Calu3 (cell line): ENCODE data around the gene FLT3LG. TPM values are rescaled to one million over a fixed set of nuclear protein-coding genes. Genes with fewer than 3 reads are reported as not detected.
A peak's percentile ranks its signal among the peaks of the same experiment; 100 is the strongest.

ENCODE experiments used
- BruUV-seq: library from RNA; stranded (reverse); fragments of 400-500 nt; replicated peaks from 2 replicates; lab custom pipeline; 2021; lab: Mats Ljungman, UMichigan
- CTCF ChIA-PET: fragments of 300-600 bp; sonication (Branson Sonifier 250); formaldehyde crosslinking; loops from one replicate; lab custom pipeline; 2022; ENCODE audit warnings: antibody characterized with exemption; lab: Charles Lee
- DNase-seq: peaks from one replicate; pipeline ENCODE4 v3.0.0; 2022
- H3K27ac Mint-ChIP-seq: one replicate; pipeline ENCODE4 v1.8.0; 2022; ENCODE audit warnings: mixed read lengths; ENCODE audit not compliant: unreplicated experiment
- H3K27me3 Mint-ChIP-seq: one replicate; pipeline ENCODE4 v1.8.0; 2022; ENCODE audit warnings: mixed read lengths; ENCODE audit not compliant: unreplicated experiment
- H3K36me3 Mint-ChIP-seq: one replicate; pipeline ENCODE4 v1.8.0; 2022; ENCODE audit warnings: mild to moderate bottlenecking, moderate library complexity, mixed read lengths; ENCODE audit not compliant: insufficient read depth, unreplicated experiment
- H3K4me1 Mint-ChIP-seq: one replicate; pipeline ENCODE4 v1.8.0; 2022; ENCODE audit warnings: mild to moderate bottlenecking, low read depth, mixed read lengths; ENCODE audit not compliant: unreplicated experiment
- H3K4me3 Mint-ChIP-seq: one replicate; pipeline ENCODE4 v1.8.0; 2022; ENCODE audit warnings: mild to moderate bottlenecking, low read depth, moderate library complexity, mixed read lengths; ENCODE audit not compliant: unreplicated experiment
- H3K9me3 Mint-ChIP-seq: one replicate; pipeline ENCODE4 v1.8.0; 2022; ENCODE audit warnings: low read depth, mixed read lengths; ENCODE audit not compliant: unreplicated experiment
- CTCF ChIP-seq: fragments of 200-600 bp; IDR thresholded peaks from one replicate; pipeline ENCODE4 v1.8.0; 2022; ENCODE audit warnings: antibody characterized with exemption; ENCODE audit not compliant: unreplicated experiment
- intact Hi-C: fragments of 100-400 bp; cut with micrococcal nuclease; formaldehyde crosslinking; loops from one replicate; pipeline ENCODE4 v1.10.0; 2022; ENCODE audit not compliant: unreplicated experiment
- total RNA-seq: library from RNA; stranded (reverse); gene quantifications from 2 replicates; pipeline ENCODE4 v1.2.3, GENCODE V29; 2022

Gene FLT3LG
- total RNA-seq, 1 experiment from 2014 or later: 4.8 TPM

GRCh38 chr19:49488046-49488862 lies 14.2 kb downstream of the FLT3LG start:
- CTCF ChIA-PET: no interaction called here
- no peak for TF ChIP-seq CTCF
- no peaks in the 10 kb centered on the region for H3K27me3 Mint-ChIP-seq
- intact Hi-C loops: no loop called here
- no peaks in the 10 kb centered on the region for H3K9me3 Mint-ChIP-seq
- peaks cover 68% of the 10 kb centered on the region for H3K36me3 Mint-ChIP-seq
- BruUV-seq: no TSS peak
- H3K27ac Mint-ChIP-seq: peak overlapping the region; percentile 99
- H3K4me1 Mint-ChIP-seq: no peaks in the 10 kb centered on the region
- H3K4me3 Mint-ChIP-seq: peak overlapping the region; percentile 97
- no peak for DNase-seq

GRCh38 chr19:49488863-49489537 lies 15.0 kb downstream of the FLT3LG start:
- TF ChIP-seq CTCF: no peak
- CTCF ChIA-PET: no interaction called here
- peaks cover 75% of the 10 kb centered on the region for H3K36me3 Mint-ChIP-seq
- peak overlapping the region; percentile 99 for H3K27ac Mint-ChIP-seq
- no TSS peak for BruUV-seq
- no peaks in the 10 kb centered on the region for H3K4me1 Mint-ChIP-seq
- H3K9me3 Mint-ChIP-seq: no peaks in the 10 kb centered on the region
- DNase-seq: no peak
- H3K4me3 Mint-ChIP-seq: peak overlapping the region; percentile 97
- intact Hi-C loops: no loop called here
- no peaks in the 10 kb centered on the region for H3K27me3 Mint-ChIP-seq

- BruUV-seq: no TSS peak
Measured at GRCh38 chr19:49489601-49490167, 15.7 kb downstream of the FLT3LG start.

More at GRCh38 chr19:49489601-49490167, 15.7 kb downstream of the FLT3LG start:
- CTCF ChIA-PET: no interaction called here
- H3K9me3 Mint-ChIP-seq: no peaks in the 10 kb centered on the region
- H3K4me1 Mint-ChIP-seq: no peaks in the 10 kb centered on the region
- peak overlapping the region; percentile 99 for H3K27ac Mint-ChIP-seq
- H3K4me3 Mint-ChIP-seq: peak overlapping the region; percentile 97
- H3K36me3 Mint-ChIP-seq: peaks cover 82% of the 10 kb centered on the region
- intact Hi-C loops: no loop called here
- peak; percentile 58 for DNase-seq
- TF ChIP-seq CTCF: peak; percentile 59
- H3K27me3 Mint-ChIP-seq: no peaks in the 10 kb centered on the region
